Cardiac fibroblast (primary cell): ENCODE data around the gene GPA33.

Experiments used
- DNase-seq, 2 donors: peaks; one replicate each; pipeline versions ENCODE4 v3.0.0 to v3.0.0-alpha.2; 2010; ENCODE audit warnings: low read depth in 2 of 2
- H3K4me3 ChIP-seq, 2 donors: replicated peaks in 1 of 2; 1 replicate in 1 of 2; 2 replicates in 1 of 2; pipeline ENCODE4 v1.5.1; 2011; ENCODE audit warnings: low read depth in 2 of 2, low read length in 2 of 2, mild to moderate bottlenecking in 2 of 2, moderate library complexity in 1 of 2
- CTCF ChIP-seq: IDR thresholded peaks from one replicate; pipeline ENCODE4 v1.5.1; 2011; ENCODE audit warnings: low read depth, mild to moderate bottlenecking, low read length, inconsistent platforms

The GPA33 gene

GRCh38 chr1:167118188-167118587 is 28.0 kb upstream of the GPA33 start:
- DNase-seq, result no peak
- H3K4me3 ChIP-seq, result no peak overlapping the region
- TF ChIP-seq CTCF, result no peak

GRCh38 chr1:167117225-167117624 is 27.0 kb upstream of the GPA33 start:
- no peak for TF ChIP-seq CTCF
- no peak overlapping the region for H3K4me3 ChIP-seq
- no peak for DNase-seq

- no peak overlapping the region for H3K4me3 ChIP-seq
- TF ChIP-seq CTCF, result no peak
- no peak for DNase-seq
Observed at GRCh38 chr1:167116174-167116573, 26.0 kb upstream of the GPA33 start.

- TF ChIP-seq CTCF, result no peak
- no peak overlapping the region for H3K4me3 ChIP-seq
- DNase-seq, result no peak
Observed at GRCh38 chr1:167115655-167116054, 25.5 kb upstream of the GPA33 start.

- TF ChIP-seq CTCF, result no peak
- H3K4me3 ChIP-seq, result no peak overlapping the region
- no peak for DNase-seq
Observed at GRCh38 chr1:167114725-167115124, 24.5 kb upstream of the GPA33 start.

GRCh38 chr1:167111868-167112709 is 21.9 kb upstream of the GPA33 start:
- DNase-seq, result no peak
- TF ChIP-seq CTCF, result no peak
- no peak overlapping the region for H3K4me3 ChIP-seq

- H3K4me3 ChIP-seq, result no peak overlapping the region
- TF ChIP-seq CTCF, result no peak
- DNase-seq, result no peak
Observed at GRCh38 chr1:167110586-167110985, 20.4 kb upstream of the GPA33 start.
